K562 treated with DMSO at 1 percent for 24 hours (cell line): ENCODE results near the gene RIOX2. TPM values are rescaled to one million over a fixed set of nuclear protein-coding genes. Genes with fewer than 3 reads are reported as not detected.

ENCODE experiments used
- total RNA-seq: library from RNA; unstranded; fragments of 300-600 nt; gene quantifications from 2 replicates; pipeline ENCODE4 v1.2.3, GENCODE V29; 2022; ENCODE audit warnings: low read depth; ENCODE audit not compliant: insufficient read depth

RIOX2 gene
- total RNA-seq, result 7.2 and 10.7 TPM in 2 replicates

GRCh38 chr3:97971679-97972567 lies at the start of gene RIOX2:
RIOX2 (minus strand) TSS chr3:97972431; CDS start chr3:97967593, 4,838 bp downstream.

Other genes with a start within 250 kb of the RIOX2 start
- 2.8 and 3.5 TPM in 2 replicates for gene ARL6, start 207.7 kb downstream of the RIOX2 start, total RNA-seq
- gene CRYBG3, start 150.4 kb downstream of the RIOX2 start, total RNA-seq, result 0.07 and 0.35 TPM in 2 replicates
- not detected in 2 replicates for gene GABRR3, start 62.9 kb upstream of the RIOX2 start, total RNA-seq
- not detected in 2 replicates for gene OR5AC2, start 114.7 kb upstream of the RIOX2 start, total RNA-seq
- gene OR5H1, start 158.3 kb upstream of the RIOX2 start, total RNA-seq, result not detected in 2 replicates
- gene OR5H14, start 175.0 kb upstream of the RIOX2 start, total RNA-seq, result not detected in 2 replicates
- gene OR5H15, start 194.3 kb upstream of the RIOX2 start, total RNA-seq, result not detected in 2 replicates